ENCODE data around the gene PALM.
A peak's percentile ranks its signal among the peaks of the same experiment; 100 is the strongest.
"Not testable (repeated sequence)": the region's sequence is repeated elsewhere in the genome, so short reads cannot be mapped to it uniquely, and the experiment has no call there.

Gene PALM

DNA sequence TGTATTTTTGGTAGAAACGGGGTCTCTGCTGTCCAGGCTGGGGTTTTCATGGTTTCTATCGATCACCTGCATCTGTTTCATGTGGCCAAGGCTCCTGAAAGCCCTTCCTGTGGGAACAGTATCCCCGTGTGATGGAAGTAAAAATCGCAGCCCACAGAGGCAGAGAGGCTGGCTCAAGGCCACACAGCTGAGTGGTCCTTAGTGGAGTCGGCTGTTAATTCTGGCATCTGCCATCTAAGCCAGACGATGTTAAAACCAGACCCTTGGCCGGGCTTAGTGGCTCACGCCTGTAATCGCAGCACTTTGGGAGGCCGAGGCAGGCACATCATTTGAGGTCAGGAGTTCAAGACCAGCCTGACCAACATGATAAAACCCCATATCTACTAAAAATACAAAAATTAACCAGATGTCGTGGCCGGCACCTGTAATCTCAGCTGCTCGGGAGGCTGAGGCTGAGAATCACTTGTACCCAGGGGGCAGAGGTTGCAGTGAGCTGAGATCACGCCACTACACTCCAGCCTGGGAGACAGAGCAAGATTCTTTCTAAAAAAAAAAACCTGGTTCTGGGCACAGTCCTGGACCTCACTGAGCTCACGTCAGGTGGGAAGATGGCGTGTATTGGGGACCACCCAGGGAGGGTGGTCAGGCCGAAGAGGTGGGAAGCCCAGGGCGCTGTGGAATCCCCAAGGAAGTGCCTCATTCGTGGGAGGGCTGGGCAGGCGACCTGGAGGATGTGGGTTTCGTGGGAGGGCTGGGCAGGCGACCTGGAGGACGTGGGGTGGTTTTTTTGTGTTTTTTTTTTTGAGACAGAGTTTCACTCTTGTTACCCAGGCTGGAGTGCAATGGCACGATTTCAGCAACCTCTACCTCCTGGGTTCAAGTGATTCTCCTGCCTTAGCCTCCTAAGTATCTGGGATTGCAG, 23.7 kb downstream of the PALM start:
- DNase-seq (ENCODE audit: low read depth) = no peak

DNA sequence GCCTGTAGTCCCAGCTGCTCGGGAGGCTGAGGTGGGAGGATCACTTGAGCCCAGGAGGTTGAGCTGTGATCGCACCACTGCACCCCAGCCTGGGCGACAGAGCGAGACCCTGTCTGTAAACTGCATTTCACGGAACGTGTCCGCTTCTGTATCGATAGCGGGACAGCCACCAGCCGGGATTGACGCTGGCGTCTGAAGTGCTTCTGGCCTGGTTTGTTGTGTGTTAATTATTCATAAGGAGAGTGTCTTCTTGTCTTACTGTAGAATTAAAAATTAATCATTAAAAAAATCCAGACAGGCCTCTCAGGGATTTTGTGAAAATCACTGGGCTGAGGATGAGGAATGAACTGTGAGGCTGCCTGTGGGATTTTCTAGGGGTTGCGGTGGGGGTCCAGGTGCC, 26.0 kb downstream of the PALM start:
- DNase-seq (ENCODE audit: low read depth) = no peak

DNA sequence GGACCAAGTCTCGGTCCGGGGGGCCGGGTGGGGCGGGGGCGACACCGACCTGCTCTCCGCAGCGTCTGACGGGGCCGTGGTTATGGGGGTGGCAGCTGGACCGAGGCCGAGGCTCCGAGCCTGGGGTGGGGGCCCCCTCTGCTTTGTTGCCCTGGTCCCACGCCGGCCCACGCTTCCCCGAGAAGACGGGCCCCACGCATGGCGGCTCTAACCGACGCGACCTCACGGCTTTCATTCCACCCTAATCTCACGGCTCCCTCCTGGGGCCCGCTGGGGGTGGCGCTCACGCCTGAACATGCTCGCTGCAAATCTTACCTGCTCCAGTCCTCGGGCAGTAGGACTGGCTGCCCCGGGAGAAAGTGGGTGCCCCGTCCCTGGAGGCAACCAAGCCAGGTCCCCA, 27.4 kb downstream of the PALM start:
- DNase-seq (ENCODE audit: low read depth) = no peak

GRCh38 chr19:737591-738093, 28.9 kb downstream of the PALM start:
- peak; percentile 30 for DNase-seq (ENCODE audit: low read depth)

- no peak for DNase-seq (ENCODE audit: low read depth)
Observed at GRCh38 chr19:738509-739128, 29.9 kb downstream of the PALM start.

DNA sequence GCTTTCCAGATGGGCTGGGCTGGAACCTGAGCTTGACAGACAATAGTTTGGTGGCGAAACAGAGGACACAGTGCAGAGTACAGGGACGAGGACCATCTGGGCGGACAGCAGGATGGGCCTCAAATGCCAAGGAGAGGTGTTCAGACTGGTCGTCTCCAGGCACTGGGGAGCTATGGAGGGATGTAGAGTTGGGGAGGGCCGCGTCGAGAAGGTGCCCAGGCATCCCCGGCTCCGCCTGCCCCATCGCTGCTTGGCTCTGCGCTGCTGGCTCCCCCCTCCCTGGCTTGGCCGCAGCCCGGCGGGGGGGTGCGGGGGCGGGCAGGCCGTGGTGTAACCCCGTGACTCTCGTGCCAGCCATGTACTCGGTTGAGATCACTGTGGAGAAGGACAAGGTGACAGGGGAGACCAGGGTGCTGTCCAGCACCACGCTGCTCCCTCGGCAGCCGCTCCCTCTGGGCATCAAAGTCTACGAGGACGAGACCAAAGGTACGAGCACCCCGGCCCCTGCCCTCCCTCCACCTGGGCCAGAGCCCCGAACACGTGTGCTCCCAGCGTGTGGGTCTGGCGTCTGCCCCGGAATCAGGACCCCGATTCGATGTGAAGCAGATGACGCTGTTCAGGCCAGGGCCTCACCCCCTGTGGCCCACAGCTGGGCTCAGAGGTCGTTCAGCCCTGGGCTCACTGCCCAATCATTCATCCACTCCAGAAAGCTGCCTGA, 31.4 kb downstream of the PALM start:
- DNase-seq (ENCODE audit: low read depth) = no peak

DNA sequence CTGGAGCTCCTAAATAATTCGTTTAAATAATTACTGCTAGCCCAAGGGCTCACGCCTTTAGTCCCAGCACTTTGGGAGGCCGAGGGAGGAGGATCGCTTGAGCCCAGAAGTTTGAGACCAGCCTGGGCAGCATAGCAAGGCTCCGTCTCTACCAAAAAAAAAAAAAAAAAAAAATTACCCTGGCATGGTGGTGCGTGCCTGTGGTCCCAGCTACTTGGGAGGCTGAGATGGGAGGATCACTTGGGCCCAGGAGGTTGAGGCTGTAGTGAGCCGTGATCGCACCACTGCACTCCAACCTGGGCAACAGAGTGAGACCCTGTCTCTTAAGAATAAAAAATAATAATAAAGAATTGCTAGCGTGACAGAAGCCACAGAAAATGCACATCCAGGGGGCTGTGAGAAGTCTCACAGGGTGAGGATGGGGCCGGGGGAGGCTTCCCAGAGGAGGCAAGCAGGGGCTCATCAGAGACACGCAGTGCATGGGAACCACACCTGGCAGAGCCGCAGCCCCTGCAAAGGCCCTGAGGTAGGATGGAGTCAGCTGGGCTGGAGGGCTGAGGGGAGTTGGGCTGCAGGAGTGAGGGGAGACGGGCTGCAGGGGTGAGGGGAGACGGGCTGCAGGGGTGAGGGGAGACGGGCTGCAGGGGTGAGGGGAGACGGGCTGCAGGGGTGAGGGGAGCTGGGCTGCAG, 32.2 kb downstream of the PALM start:
- DNase-seq (ENCODE audit: low read depth) = not testable (repeated sequence)

- DNase-seq (ENCODE audit: low read depth) = no peak
Observed at GRCh38 chr19:741506-742131, 32.9 kb downstream of the PALM start.

- DNase-seq (ENCODE audit: low read depth) = no peak
Observed at GRCh38 chr19:742540-743075, 33.9 kb downstream of the PALM start.

GRCh38 chr19:743168-743687, 34.5 kb downstream of the PALM start:
- no peak for DNase-seq (ENCODE audit: low read depth)

DNA sequence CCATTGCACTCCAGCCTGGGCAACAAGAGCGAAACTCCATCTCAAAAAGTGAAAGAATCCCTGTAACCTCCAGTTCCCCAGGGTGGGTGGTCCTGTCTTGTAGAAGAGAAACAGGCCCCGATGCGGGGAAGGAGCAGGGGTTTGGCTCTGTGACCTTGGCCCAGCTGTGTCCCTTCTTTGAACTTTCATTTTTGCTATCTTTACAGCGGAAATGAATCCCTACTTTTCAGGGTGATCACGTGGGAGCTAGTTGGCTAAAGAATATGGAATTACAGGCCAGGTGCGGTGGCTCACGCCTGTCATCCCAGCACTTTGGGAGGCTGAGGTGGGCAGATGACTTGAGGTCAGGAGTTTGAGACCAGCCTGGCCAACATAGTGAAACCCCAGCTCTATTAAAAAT, 36.4 kb downstream of the PALM start:
- not testable (repeated sequence) for DNase-seq (ENCODE audit: low read depth)

DNA sequence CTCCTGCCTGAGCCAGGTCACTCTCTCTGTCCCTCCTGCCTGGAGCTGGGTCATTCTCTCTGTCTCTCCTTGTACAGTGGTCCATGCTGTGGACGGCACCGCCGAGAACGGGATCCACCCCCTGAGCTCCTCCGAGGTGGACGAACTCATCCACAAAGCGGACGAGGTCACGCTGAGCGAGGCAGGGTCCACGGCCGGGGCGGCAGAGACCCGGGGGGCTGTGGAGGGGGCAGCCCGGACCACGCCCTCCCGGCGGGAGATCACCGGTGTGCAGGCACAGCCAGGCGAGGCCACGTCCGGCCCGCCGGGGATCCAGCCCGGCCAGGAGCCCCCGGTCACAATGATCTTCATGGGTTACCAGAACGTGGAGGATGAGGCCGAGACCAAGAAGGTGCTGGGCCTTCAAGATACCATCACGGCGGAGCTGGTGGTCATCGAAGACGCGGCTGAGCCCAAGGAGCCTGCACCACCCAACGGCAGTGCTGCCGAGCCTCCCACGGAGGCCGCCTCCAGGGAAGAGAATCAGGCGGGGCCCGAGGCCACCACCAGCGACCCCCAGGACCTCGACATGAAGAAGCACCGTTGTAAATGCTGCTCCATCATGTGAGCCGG, 37.6 kb downstream of the PALM start:
- no peak for DNase-seq (ENCODE audit: low read depth)

DNA sequence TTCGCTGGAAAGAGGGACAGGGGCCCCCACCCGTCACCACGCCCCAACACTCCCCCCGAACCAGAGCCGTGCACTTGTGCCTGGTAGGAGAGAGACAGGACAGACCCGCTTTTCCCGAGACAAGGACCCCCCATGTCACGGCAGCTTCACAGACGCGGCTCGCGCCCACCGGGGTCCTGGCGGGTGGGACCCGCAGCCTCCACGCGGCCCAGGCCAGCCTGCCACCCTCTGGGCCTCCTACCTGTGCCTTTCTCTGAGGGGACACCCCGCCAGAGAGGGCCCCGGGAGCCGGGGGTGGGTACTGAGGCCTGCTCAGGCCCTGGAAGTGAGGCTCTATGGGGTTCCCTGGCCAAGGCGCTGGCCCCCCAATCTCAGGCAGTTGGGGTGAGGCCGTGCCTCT, 38.2 kb downstream of the PALM start:
- DNase-seq (ENCODE audit: low read depth) = no peak

- DNase-seq (ENCODE audit: low read depth) = no peak
Observed at GRCh38 chr19:747432-748273, 38.9 kb downstream of the PALM start.

GRCh38 chr19:748274-748598, 39.5 kb downstream of the PALM start:
- DNase-seq (ENCODE audit: low read depth) = no peak

- no peak for DNase-seq (ENCODE audit: low read depth)
Observed at GRCh38 chr19:749811-750210, 41.1 kb downstream of the PALM start.

GRCh38 chr19:750640-751423, 42.1 kb downstream of the PALM start, which contains the start of gene MISP:
Gene MISP (plus strand): TSS chr19:751112. CDS start chr19:756947, 5,835 bp downstream.
- no peak for DNase-seq (ENCODE audit: low read depth)

DNA sequence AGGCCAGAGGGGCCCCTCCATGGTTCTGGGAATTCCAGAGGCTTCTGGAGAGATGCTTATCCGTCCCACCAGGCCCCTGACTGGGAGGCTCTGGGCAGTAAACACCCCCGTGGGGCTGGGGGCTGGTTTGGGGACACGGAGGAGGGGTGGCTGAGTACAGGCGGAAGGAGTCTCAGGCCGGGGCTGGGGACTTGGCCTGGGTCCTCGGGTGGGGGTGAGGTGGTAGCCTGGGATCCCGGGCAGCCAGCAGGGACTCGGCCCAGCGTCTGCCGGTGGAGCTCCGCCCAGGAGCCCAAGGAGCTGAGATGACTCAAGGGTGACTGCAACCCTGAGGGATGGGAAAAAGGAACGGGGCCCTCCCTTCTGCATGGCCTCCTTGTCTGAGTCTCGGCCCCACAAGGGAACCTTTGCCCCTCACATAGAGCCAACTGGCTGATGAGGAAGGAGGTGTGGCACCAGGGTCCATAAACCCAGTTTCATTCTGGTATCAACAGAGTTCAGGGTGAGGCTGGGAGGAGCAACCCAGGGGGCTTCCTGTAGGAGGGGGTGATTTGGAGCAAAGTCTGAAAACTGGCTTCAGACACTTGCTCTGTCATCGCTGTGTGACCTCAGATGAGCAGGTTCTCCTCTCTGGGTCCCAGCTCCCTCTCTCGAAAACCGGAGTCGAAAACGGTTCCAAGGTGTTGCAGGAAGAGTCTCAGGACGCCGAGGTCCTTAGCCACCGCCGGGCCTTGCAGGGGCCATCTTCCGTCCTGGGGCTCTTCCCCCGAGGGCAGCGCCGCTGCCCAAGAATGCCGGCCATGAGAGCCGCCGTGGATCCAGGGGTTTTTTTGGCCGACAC, 43.0 kb downstream of the PALM start:
- DNase-seq (ENCODE audit: low read depth) = no peak

All from activated T-helper 1 cell treated with Interleukin-2 at 50 U/mL for 16 hours (primary cell).